CD8-positive, alpha-beta memory T cell (primary cell): ENCODE data around the gene UBAC1. TPM values are rescaled to one million over a fixed set of nuclear protein-coding genes. Genes with fewer than 3 reads are reported as not detected.
"Not testable (repeated sequence)": the region's sequence is repeated elsewhere in the genome, so short reads cannot be mapped to it uniquely, and the experiment has no call there.

ENCODE experiments used
- CTCF ChIA-PET: fragments of 350-600 bp; sonication (Branson Sonifier 250); formaldehyde crosslinking; loops from one replicate; lab custom pipeline; 2021; ENCODE audit warnings: antibody characterized with exemption; lab: Charles Lee
- POLR2A ChIA-PET: fragments of 350-600 bp; sonication (Branson Sonifier 250); formaldehyde crosslinking; loops from one replicate; lab custom pipeline; 2021; ENCODE audit warnings: antibody characterized with exemption; lab: Charles Lee
- DNase-seq, 5 donors: peaks; one replicate each; pipeline versions ENCODE4 v3.0.0 to v3.0.0-alpha.2; 2020 to 2022; ENCODE audit warnings: mixed read lengths in 1 of 5
- H3K27ac ChIP-seq: one replicate; pipeline ENCODE4 v1.7.0; 2013; ENCODE audit warnings: low read depth, mild to moderate bottlenecking, low read length, moderate library complexity
- H3K27me3 ChIP-seq: 2 replicates; pipeline ENCODE4 v1.7.0; 2013; ENCODE audit warnings: low read length, mild to moderate bottlenecking; ENCODE audit not compliant: insufficient read depth, poor library complexity, severe bottlenecking
- H3K36me3 ChIP-seq: 2 replicates; pipeline ENCODE4 v1.7.0; 2013; ENCODE audit warnings: mild to moderate bottlenecking, low read length, moderate library complexity; ENCODE audit not compliant: insufficient read depth
- H3K4me1 ChIP-seq: 2 replicates; pipeline ENCODE4 v1.7.0; 2013; ENCODE audit warnings: mild to moderate bottlenecking, low read length, moderate library complexity; ENCODE audit not compliant: insufficient read depth
- H3K4me3 ChIP-seq: 2 replicates; pipeline ENCODE4 v1.7.0; 2013; ENCODE audit warnings: mild to moderate bottlenecking, low read length
- H3K9me3 ChIP-seq: 2 replicates; pipeline ENCODE4 v1.7.0; 2013; ENCODE audit warnings: mild to moderate bottlenecking, low read length
- H3K27ac Mint-ChIP-seq, 8 donors: one replicate each; pipeline ENCODE4 v1.8.0; 2020 to 2021; ENCODE audit warnings: mixed read lengths in 8 of 8, mild to moderate bottlenecking in 6 of 8, inconsistent platforms in 3 of 8, moderate library complexity in 3 of 8
- H3K27me3 Mint-ChIP-seq, 2 donors: one replicate each; pipeline ENCODE4 v1.8.0; 2020 to 2021; ENCODE audit warnings: mixed read lengths in 2 of 2, mild to moderate bottlenecking in 1 of 2, moderate library complexity in 1 of 2
- H3K36me3 Mint-ChIP-seq, 3 donors: one replicate each; pipeline ENCODE4 v1.8.0; 2020 to 2021; ENCODE audit warnings: mixed read lengths in 3 of 3, inconsistent platforms in 1 of 3, mild to moderate bottlenecking in 1 of 3
- H3K4me1 Mint-ChIP-seq, 3 donors: one replicate each; pipeline ENCODE4 v1.8.0; 2020 to 2021; ENCODE audit warnings: mixed read lengths in 3 of 3, inconsistent platforms in 1 of 3, mild to moderate bottlenecking in 1 of 3
- H3K4me3 Mint-ChIP-seq, 7 donors: one replicate each; pipeline ENCODE4 v1.8.0; 2020 to 2021; ENCODE audit warnings: mixed read lengths in 7 of 7, mild to moderate bottlenecking in 6 of 7, moderate library complexity in 4 of 7, inconsistent platforms in 2 of 7
- H3K9me3 Mint-ChIP-seq, 5 donors: one replicate each; pipeline ENCODE4 v1.8.0; 2020 to 2022; ENCODE audit warnings: mixed read lengths in 5 of 5, mild to moderate bottlenecking in 3 of 5, moderate library complexity in 2 of 5, inconsistent platforms in 1 of 5
- polyA plus RNA-seq: library from polyadenylated mRNA; unstranded; fragments of 300-500 nt; fragmentation: Illumina TruSeq; gene quantifications from one replicate; pipeline ENCODE4 v1.2.3, GENCODE V29; 2021
- total RNA-seq, 2 experiments: library from RNA; stranded (reverse); gene quantifications; one replicate each; pipeline ENCODE4 v1.2.3, GENCODE V29; 2021

Gene UBAC1
- total and polyA plus RNA-seq, 3 experiments from 2014 or later, result 27.1 to 38.1 (median 36.3) TPM

- no peak overlapping the region for H3K4me3 Mint-ChIP-seq
- no peak for DNase-seq
- ChIA-PET CTCF (no interaction called here), POLR2A (no interaction called here)
- H3K27ac Mint-ChIP-seq, result peak overlapping the region in 1 of 8 donors; percentile 48
- H3K9me3 Mint-ChIP-seq, result peaks cover 19 to 45% (median 39%) of the 10 kb centered on the region in 5 donors
- H3K27ac ChIP-seq, result no peak overlapping the region
- H3K36me3 Mint-ChIP-seq, result peaks cover 14 to 31% (median 19%) of the 10 kb centered on the region in 3 donors
- H3K36me3 ChIP-seq, result peaks cover 4% of the 10 kb centered on the region
- H3K27me3 Mint-ChIP-seq, result peaks cover 0 to 1% of the 10 kb centered on the region in 2 donors
- no peaks in the 10 kb centered on the region for H3K27me3 ChIP-seq
- H3K4me1 Mint-ChIP-seq, result no peaks in the 10 kb centered on the region
- H3K9me3 ChIP-seq, result peaks cover 24% of the 10 kb centered on the region
- no peaks in the 10 kb centered on the region for H3K4me1 ChIP-seq
- no peak overlapping the region for H3K4me3 ChIP-seq
Measured at GRCh38 chr9:135919318-135919890, 41.8 kb downstream of the UBAC1 start.

GRCh38 chr9:135916227-135916626, 44.9 kb downstream of the UBAC1 start:
- DNase-seq, H3K4me1 Mint-ChIP-seq, H3K4me1 ChIP-seq, H3K27ac ChIP-seq, H3K27me3 Mint-ChIP-seq, H3K36me3 ChIP-seq, CTCF ChIA-PET, H3K27me3 ChIP-seq, H3K4me3 ChIP-seq, POLR2A ChIA-PET, H3K4me3 Mint-ChIP-seq, H3K27ac Mint-ChIP-seq: not testable (repeated sequence)
- H3K9me3 ChIP-seq, result peaks cover 26% of the 10 kb centered on the region
- Mint-ChIP-seq H3K36me3 (peaks cover 22 to 52% (median 42%) of the 10 kb centered on the region in 3 donors), H3K9me3 (peaks cover 23 to 56% (median 51%) of the 10 kb centered on the region in 5 donors)

- Mint-ChIP-seq H3K36me3 (peaks cover 24 to 61% (median 54%) of the 10 kb centered on the region in 3 donors), H3K9me3 (peaks cover 23 to 56% (median 51%) of the 10 kb centered on the region in 5 donors), H3K4me3 (no peak overlapping the region), H3K27me3 (peaks cover 0 to 1% of the 10 kb centered on the region in 2 donors), H3K4me1 (peaks cover 12 to 21% (median 18%) of the 10 kb centered on the region in 3 donors), H3K27ac (no peak overlapping the region)
- no peaks in the 10 kb centered on the region for H3K27me3 ChIP-seq
- H3K27ac ChIP-seq, result no peak overlapping the region
- ChIA-PET CTCF (no interaction called here), POLR2A (no interaction called here)
- peaks cover 14% of the 10 kb centered on the region for H3K36me3 ChIP-seq
- H3K4me1 ChIP-seq, result no peaks in the 10 kb centered on the region
- peaks cover 26% of the 10 kb centered on the region for H3K9me3 ChIP-seq
- no peak overlapping the region for H3K4me3 ChIP-seq
- no peak for DNase-seq
Measured at GRCh38 chr9:135914921-135915320, 46.3 kb downstream of the UBAC1 start.

- peaks cover 9 to 30% (median 27%) of the 10 kb centered on the region in 5 donors for H3K9me3 Mint-ChIP-seq
- peak overlapping the region in 1 of 8 donors; percentile 56 for H3K27ac Mint-ChIP-seq
- Histone ChIP-seq H3K4me1 (peaks cover 15% of the 10 kb centered on the region), H3K36me3 (peaks cover 14% of the 10 kb centered on the region)
- H3K4me3 Mint-ChIP-seq, H3K4me3 ChIP-seq, CTCF ChIA-PET, H3K27ac ChIP-seq, H3K9me3 ChIP-seq, POLR2A ChIA-PET, H3K27me3 Mint-ChIP-seq, H3K27me3 ChIP-seq, DNase-seq: not testable (repeated sequence)
- H3K36me3 Mint-ChIP-seq, result peaks cover 20 to 63% (median 47%) of the 10 kb centered on the region in 3 donors
- peaks cover 26 to 37% (median 35%) of the 10 kb centered on the region in 3 donors for H3K4me1 Mint-ChIP-seq
Measured at GRCh38 chr9:135911233-135911632, 49.9 kb downstream of the UBAC1 start.

- no peak for DNase-seq
- H3K4me3 Mint-ChIP-seq, result no peak overlapping the region
- peaks cover 6 to 25% (median 22%) of the 10 kb centered on the region in 5 donors for H3K9me3 Mint-ChIP-seq
- CTCF ChIA-PET, result no interaction called here
- Histone ChIP-seq H3K36me3 (peaks cover 14% of the 10 kb centered on the region), H3K27ac (no peak overlapping the region), H3K9me3 (peaks cover 10% of the 10 kb centered on the region), H3K4me3 (no peak overlapping the region), H3K27me3 (no peaks in the 10 kb centered on the region), H3K4me1 (peaks cover 20% of the 10 kb centered on the region)
- peak overlapping the region in 3 of 8 donors; percentile 41 to 66 (median 56) for H3K27ac Mint-ChIP-seq
- peaks cover 0 to 2% of the 10 kb centered on the region in 2 donors for H3K27me3 Mint-ChIP-seq
- peaks cover 18 to 60% (median 43%) of the 10 kb centered on the region in 3 donors for H3K36me3 Mint-ChIP-seq
- POLR2A ChIA-PET, result no interaction called here
- peaks cover 31 to 41% (median 40%) of the 10 kb centered on the region in 3 donors for H3K4me1 Mint-ChIP-seq
Measured at GRCh38 chr9:135910757-135911156, 50.4 kb downstream of the UBAC1 start.

GRCh38 chr9:135910216-135910615, 51.0 kb downstream of the UBAC1 start:
- POLR2A ChIA-PET, result no interaction called here
- peaks cover 14% of the 10 kb centered on the region for H3K36me3 ChIP-seq
- peaks cover 14 to 55% (median 38%) of the 10 kb centered on the region in 3 donors for H3K36me3 Mint-ChIP-seq
- no peak for DNase-seq
- H3K27ac ChIP-seq, result no peak overlapping the region
- H3K4me1 ChIP-seq, result peaks cover 25% of the 10 kb centered on the region
- H3K27ac Mint-ChIP-seq, result peak overlapping the region in 4 of 8 donors; percentile 56 to 88 (median 64)
- H3K4me3 ChIP-seq, result no peak overlapping the region
- H3K9me3 ChIP-seq, result peaks cover 10% of the 10 kb centered on the region
- CTCF ChIA-PET, result no interaction called here
- peaks cover 5 to 20% (median 17%) of the 10 kb centered on the region in 5 donors for H3K9me3 Mint-ChIP-seq
- no peaks in the 10 kb centered on the region for H3K27me3 ChIP-seq
- H3K4me3 Mint-ChIP-seq, result peak overlapping the region in 6 of 7 donors; percentile 5 to 75 (median 43)
- peaks cover 0 to 2% of the 10 kb centered on the region in 2 donors for H3K27me3 Mint-ChIP-seq
- peaks cover 37 to 47% (median 46%) of the 10 kb centered on the region in 3 donors for H3K4me1 Mint-ChIP-seq

DNA sequence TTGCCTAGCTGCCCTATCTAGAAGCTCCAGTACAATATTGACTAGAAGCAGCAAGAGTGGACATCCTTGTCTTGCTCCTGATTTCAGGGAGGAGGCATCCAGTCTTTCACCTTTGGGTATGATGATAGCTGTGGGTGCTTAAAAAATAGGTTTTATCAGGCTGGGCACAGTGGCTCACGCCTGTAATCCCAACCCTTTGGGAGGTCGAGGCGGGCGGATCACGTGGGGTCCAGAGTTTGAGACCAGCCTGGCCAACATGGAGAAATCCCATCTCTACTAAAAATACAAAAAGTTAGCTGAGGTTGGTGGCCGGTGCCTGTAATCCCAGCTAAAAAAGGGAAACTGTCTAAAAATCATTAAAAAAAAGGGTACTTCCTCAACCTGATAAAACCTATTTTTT, 51.8 kb downstream of the UBAC1 start:
- Mint-ChIP-seq H3K27me3 (peaks cover 0 to 2% of the 10 kb centered on the region in 2 donors), H3K36me3 (peaks cover 10 to 49% (median 29%) of the 10 kb centered on the region in 3 donors), H3K4me1 (peaks cover 40 to 53% (median 53%) of the 10 kb centered on the region in 3 donors), H3K4me3 (peak overlapping the region; percentile 77 to 90 (median 86)), H3K9me3 (peaks cover 5 to 11% (median 11%) of the 10 kb centered on the region in 5 donors), H3K27ac (peak overlapping the region in 7 of 8 donors; percentile 13 to 97 (median 86))
- POLR2A ChIA-PET, result interaction anchor here (0.9 kb wide), 1 partner anchor 51 kb away, joined by 3 read pairs; no protein-coding TSS in a partner anchor
- Histone ChIP-seq H3K27me3 (no peaks in the 10 kb centered on the region), H3K4me3 (peak overlapping the region; percentile 58), H3K27ac (no peak overlapping the region), H3K9me3 (peaks cover 2% of the 10 kb centered on the region), H3K36me3 (peaks cover 10% of the 10 kb centered on the region), H3K4me1 (peaks cover 31% of the 10 kb centered on the region)
- CTCF ChIA-PET, result no interaction called here
- DNase-seq, result no peak

DNA sequence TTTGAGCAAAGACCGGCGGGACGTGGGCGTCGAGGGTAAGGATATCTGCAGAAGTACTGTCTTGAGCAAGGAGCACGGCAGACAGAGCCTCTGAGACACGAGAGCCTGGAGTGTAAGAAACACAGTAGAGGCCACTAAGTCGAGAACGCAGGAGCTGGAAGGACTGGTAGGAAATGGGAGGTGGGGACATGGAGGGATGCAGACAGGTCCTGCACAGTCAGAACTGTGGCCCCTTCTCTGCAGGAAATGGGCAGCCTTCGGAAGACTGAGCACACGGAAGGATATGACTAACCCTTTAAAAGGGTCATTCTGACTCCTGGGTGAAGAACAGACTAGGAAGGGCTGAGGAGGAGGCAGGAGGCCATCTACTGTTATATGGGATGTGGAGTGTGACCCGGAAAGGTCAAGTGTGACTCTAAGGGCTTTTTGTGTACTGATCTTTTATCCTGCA, 52.4 kb downstream of the UBAC1 start:
- Mint-ChIP-seq H3K27me3 (peaks cover 0 to 2% of the 10 kb centered on the region in 2 donors), H3K4me1 (peaks cover 42 to 58% (median 53%) of the 10 kb centered on the region in 3 donors), H3K9me3 (peaks cover 4 to 8% (median 7%) of the 10 kb centered on the region in 5 donors), H3K27ac (peak overlapping the region in 7 of 8 donors; percentile 13 to 97 (median 86)), H3K36me3 (peaks cover 9 to 46% (median 26%) of the 10 kb centered on the region in 3 donors), H3K4me3 (peak overlapping the region; percentile 77 to 90 (median 86))
- Histone ChIP-seq H3K4me1 (peaks cover 31% of the 10 kb centered on the region), H3K36me3 (peaks cover 10% of the 10 kb centered on the region), H3K27ac (no peak overlapping the region), H3K27me3 (no peaks in the 10 kb centered on the region), H3K4me3 (peak overlapping the region; percentile 58), H3K9me3 (no peaks in the 10 kb centered on the region)
- CTCF ChIA-PET, result no interaction called here
- no peak for DNase-seq
- POLR2A ChIA-PET, result interaction anchor here (0.9 kb wide), 1 partner anchor 51 kb away, joined by 3 read pairs; no protein-coding TSS in a partner anchor
